ENCODE measurements around the gene HAGHL. TPM values are rescaled to one million over a fixed set of nuclear protein-coding genes. Genes with fewer than 3 reads are reported as not detected.

HAGHL gene
- total and polyA plus RNA-seq, 2 of the 8 experiments (the other 6 are each of a cell fraction or from before 2014, with no cell fraction given): 26.6 to 26.9 TPM

DNA sequence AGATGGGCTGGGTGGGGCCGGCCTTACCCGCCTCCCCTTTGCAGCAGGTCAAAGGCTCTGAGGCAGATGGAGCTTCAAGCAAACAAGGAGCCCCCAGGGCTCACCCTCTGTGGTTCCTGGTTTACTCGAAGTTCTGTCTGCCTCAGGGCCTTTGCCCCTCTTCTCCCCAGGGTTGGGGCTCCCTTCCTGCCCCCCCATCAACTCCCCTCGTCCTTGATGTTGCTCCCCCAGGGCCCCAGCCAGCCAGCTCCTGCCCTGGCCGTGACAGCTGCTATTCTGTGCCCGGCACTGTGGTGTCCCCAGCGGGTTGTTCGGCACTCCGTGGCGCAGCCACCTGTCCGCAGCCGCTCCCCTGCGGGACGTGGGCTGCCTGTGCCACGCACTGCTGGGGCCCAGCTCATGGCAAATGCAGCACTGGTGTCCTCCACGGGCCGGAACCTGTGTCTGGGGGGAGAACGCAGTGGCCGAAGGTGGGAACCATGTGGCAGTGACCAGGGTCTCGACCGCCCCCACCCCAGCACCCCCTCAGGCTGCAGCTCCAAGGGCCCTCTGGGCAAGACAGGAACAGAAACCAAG, 16.3 kb upstream of the HAGHL start (continued):
- TF ChIP-seq EP300 (IDR thresholded peaks at IDR 0.05; ENCODE audit: borderline replicate concordance in 1 of 2, low read depth in 2 of 2, low read length in 2 of 2): no peak
- TF ChIP-seq RXRA (IDR thresholded peaks at IDR 0.05; ENCODE audit: insufficient read depth, low read depth, low read length): no peak

All from H1 (cell line).